Measurements from ENCODE around the gene SHTN1.

DNA sequence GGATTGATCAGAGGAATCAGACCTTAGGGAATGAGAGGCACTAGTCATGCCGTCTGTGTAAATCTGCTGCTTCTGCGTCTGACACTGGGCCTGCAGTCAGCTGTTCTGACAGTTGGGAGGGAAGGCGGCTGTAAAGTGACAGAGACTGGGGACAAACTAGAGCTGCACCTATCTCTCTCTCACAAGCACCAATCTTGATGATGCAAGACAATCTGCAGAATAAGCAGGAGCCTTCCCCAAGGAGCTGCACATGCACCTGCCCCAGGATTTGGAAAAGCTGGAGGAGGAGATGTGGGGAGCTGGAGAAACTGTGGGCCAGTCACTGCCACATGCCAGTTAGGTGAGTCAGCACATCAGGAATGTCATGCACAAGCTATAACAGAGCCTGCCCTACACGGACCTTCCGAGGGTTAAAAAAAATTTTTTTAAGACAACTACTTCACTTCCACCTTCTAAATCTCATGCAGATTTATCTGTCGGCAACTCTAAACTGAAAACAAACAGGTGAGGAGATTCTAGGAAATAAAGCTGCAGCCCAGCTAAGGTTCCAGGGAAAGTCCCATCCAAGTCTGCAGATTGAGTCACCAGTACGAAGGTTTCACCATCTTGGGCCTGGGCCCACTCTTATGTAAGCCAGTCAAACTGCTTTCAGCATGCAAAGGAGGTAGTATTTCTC lies 116.5 kb downstream of the SHTN1 start:
- TF ChIP-seq, protein P1, sequence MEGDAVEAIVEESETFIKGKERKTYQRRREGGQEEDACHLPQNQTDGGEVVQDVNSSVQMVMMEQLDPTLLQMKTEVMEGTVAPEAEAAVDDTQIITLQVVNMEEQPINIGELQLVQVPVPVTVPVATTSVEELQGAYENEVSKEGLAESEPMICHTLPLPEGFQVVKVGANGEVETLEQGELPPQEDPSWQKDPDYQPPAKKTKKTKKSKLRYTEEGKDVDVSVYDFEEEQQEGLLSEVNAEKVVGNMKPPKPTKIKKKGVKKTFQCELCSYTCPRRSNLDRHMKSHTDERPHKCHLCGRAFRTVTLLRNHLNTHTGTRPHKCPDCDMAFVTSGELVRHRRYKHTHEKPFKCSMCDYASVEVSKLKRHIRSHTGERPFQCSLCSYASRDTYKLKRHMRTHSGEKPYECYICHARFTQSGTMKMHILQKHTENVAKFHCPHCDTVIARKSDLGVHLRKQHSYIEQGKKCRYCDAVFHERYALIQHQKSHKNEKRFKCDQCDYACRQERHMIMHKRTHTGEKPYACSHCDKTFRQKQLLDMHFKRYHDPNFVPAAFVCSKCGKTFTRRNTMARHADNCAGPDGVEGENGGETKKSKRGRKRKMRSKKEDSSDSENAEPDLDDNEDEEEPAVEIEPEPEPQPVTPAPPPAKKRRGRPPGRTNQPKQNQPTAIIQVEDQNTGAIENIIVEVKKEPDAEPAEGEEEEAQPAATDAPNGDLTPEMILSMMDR (IDR thresholded peaks at IDR 0.05): no peak
- no peak for TF ChIP-seq POLR2A (IDR thresholded peaks at IDR 0.05)
